Measurements from ENCODE around the gene HS6ST3. TPM values are rescaled to one million over a fixed set of nuclear protein-coding genes. Genes with fewer than 3 reads are reported as not detected.

HS6ST3 gene
- total RNA-seq, 1 donor from 2014 or later: not detected

DNA sequence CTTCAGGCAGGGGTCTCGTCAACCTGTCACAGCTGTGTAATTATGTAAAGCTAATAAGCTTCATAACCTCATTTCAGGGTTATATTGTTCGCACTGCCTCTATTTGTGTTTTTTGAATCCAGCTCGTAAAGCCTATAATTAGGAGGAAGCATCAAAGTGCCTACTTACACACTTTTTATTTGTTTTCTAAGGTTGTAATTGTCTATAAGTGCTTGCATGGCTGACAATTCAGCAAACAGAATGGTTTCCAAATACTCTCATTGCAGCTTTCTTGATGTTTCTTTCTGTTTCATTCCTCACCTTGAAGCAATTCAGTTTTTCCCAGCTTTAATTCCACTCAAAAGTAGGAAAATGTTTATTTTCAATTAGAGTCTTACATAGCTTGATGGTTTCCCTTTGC lies 336.3 kb downstream of the HS6ST3 start:
- H3K27me3 Mint-ChIP-seq (ENCODE audit: unreplicated experiment): no peaks in the 10 kb centered on the region
- no peak for DNase-seq (ENCODE audit: extremely low spot score, unreplicated experiment)
- no peak overlapping the region for H3K4me3 Mint-ChIP-seq (ENCODE audit: unreplicated experiment)
- no peak overlapping the region for H3K27ac Mint-ChIP-seq (ENCODE audit: unreplicated experiment)
- no peaks in the 10 kb centered on the region for H3K4me1 Mint-ChIP-seq (ENCODE audit: unreplicated experiment)
- H3K36me3 Mint-ChIP-seq (ENCODE audit: unreplicated experiment): no peaks in the 10 kb centered on the region
- H3K9me3 Mint-ChIP-seq (ENCODE audit: unreplicated experiment): no peaks in the 10 kb centered on the region
- TF ChIP-seq, protein P1, sequence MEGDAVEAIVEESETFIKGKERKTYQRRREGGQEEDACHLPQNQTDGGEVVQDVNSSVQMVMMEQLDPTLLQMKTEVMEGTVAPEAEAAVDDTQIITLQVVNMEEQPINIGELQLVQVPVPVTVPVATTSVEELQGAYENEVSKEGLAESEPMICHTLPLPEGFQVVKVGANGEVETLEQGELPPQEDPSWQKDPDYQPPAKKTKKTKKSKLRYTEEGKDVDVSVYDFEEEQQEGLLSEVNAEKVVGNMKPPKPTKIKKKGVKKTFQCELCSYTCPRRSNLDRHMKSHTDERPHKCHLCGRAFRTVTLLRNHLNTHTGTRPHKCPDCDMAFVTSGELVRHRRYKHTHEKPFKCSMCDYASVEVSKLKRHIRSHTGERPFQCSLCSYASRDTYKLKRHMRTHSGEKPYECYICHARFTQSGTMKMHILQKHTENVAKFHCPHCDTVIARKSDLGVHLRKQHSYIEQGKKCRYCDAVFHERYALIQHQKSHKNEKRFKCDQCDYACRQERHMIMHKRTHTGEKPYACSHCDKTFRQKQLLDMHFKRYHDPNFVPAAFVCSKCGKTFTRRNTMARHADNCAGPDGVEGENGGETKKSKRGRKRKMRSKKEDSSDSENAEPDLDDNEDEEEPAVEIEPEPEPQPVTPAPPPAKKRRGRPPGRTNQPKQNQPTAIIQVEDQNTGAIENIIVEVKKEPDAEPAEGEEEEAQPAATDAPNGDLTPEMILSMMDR (IDR thresholded peaks at IDR 0.05): no peak

DNA sequence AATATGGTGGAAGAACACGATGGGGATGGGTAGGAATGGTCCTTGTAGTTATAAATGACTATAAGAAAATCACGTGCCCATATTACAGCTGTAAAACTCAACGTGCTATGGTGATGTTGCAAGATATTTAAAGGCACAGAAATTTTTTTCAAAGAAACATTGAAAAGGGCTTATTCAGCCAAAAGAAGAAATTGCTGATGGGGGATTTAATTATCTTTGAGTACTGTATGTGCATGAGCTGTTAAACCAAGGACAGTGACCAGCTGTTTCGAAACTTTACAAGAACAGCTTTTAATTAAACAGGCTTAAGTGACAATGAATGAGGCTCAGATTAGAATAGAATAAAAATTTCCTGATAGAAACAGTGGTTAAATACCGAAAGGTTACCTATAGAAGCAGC lies 339.0 kb downstream of the HS6ST3 start:
- DNase-seq (ENCODE audit: extremely low spot score, unreplicated experiment): no peak
- Mint-ChIP-seq H3K27me3 (ENCODE audit: unreplicated experiment) (no peaks in the 10 kb centered on the region), H3K9me3 (ENCODE audit: unreplicated experiment) (no peaks in the 10 kb centered on the region), H3K27ac (ENCODE audit: unreplicated experiment) (no peak overlapping the region), H3K36me3 (ENCODE audit: unreplicated experiment) (no peaks in the 10 kb centered on the region), H3K4me3 (ENCODE audit: unreplicated experiment) (no peak overlapping the region), H3K4me1 (ENCODE audit: unreplicated experiment) (no peaks in the 10 kb centered on the region)
- TF ChIP-seq, protein P1 (IDR thresholded peaks at IDR 0.05): no peak

DNA sequence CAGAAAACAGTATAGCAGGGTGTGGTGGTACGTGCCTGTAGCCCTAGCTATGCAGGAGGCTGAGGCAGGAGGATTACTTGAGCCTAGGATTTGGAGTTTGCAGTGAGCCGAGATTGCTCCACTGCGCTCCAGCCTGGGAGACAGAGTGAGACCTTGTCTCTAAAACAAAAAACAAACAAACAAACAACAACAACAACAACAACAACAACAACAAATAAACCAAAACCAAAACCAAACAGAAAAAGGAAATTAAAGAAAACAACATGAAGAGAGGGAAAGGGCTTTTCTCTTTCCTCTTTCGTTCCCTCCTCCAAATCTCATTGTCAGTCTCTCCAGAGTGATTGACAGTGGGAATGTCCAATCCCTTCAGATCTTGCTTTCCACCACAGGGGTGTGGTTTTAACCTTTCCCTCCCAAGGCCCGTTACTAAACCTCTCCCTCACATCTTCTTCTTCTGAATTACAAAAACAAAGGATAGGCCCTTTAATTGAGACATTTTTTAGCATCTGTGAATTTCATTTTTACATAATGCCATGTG lies 341.2 kb downstream of the HS6ST3 start:
- no peak for DNase-seq (ENCODE audit: extremely low spot score, unreplicated experiment)
- no peak overlapping the region for H3K4me3 Mint-ChIP-seq (ENCODE audit: unreplicated experiment)
- TF ChIP-seq, protein P1 (IDR thresholded peaks at IDR 0.05): no peak
- H3K27me3 Mint-ChIP-seq (ENCODE audit: unreplicated experiment): no peaks in the 10 kb centered on the region
- H3K27ac Mint-ChIP-seq (ENCODE audit: unreplicated experiment): no peak overlapping the region
- H3K36me3 Mint-ChIP-seq (ENCODE audit: unreplicated experiment): no peaks in the 10 kb centered on the region
- no peaks in the 10 kb centered on the region for H3K4me1 Mint-ChIP-seq (ENCODE audit: unreplicated experiment)
- H3K9me3 Mint-ChIP-seq (ENCODE audit: unreplicated experiment): no peaks in the 10 kb centered on the region

DNA sequence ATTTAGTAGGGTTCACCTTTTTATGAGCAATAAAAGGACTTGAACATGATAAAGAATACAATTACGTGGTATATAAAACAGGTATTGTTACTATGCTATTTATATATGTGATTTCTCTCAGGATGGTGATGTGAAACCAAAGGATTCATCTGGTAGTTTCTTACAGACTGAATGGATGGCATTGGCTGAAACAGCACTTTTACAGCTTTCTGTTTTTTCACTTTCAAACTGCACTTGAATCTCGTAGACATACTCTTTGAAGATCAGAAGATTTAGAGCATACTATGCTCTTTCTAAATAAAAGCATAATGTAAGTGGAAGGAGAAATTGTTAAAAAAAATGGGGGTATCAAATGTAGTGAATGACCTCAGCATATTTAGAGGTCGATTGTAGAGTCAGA lies 354.8 kb downstream of the HS6ST3 start:
- TF ChIP-seq, protein P1 (IDR thresholded peaks at IDR 0.05): no peak
- Mint-ChIP-seq H3K36me3 (ENCODE audit: unreplicated experiment) (no peaks in the 10 kb centered on the region), H3K9me3 (ENCODE audit: unreplicated experiment) (no peaks in the 10 kb centered on the region), H3K27ac (ENCODE audit: unreplicated experiment) (no peak overlapping the region), H3K27me3 (ENCODE audit: unreplicated experiment) (no peaks in the 10 kb centered on the region), H3K4me3 (ENCODE audit: unreplicated experiment) (no peak overlapping the region), H3K4me1 (ENCODE audit: unreplicated experiment) (no peaks in the 10 kb centered on the region)
- no peak for DNase-seq (ENCODE audit: extremely low spot score, unreplicated experiment)

DNA sequence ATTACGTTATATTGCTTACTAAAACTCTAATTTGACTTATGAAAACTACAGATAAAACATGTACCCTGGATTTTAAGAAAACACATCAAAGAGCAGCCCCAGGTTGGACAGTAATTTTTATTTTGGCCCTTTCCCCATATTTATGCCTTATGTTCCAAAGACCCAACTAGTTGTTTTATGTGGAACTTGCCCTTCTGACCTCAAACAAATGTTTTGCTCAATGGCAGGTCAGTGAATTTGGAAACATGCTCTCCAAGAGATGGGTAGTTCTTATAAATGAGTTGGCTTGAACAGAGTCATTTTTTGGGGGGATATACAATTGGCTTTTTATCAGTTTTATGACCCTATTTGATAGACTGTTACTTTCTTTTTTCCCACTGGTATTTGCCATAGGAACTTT lies 360.0 kb downstream of the HS6ST3 start:
- H3K4me1 Mint-ChIP-seq (ENCODE audit: unreplicated experiment): no peaks in the 10 kb centered on the region
- DNase-seq (ENCODE audit: extremely low spot score, unreplicated experiment): no peak
- H3K9me3 Mint-ChIP-seq (ENCODE audit: unreplicated experiment): no peaks in the 10 kb centered on the region
- H3K4me3 Mint-ChIP-seq (ENCODE audit: unreplicated experiment): no peak overlapping the region
- TF ChIP-seq, protein P1 (IDR thresholded peaks at IDR 0.05): no peak
- H3K27ac Mint-ChIP-seq (ENCODE audit: unreplicated experiment): no peak overlapping the region
- H3K27me3 Mint-ChIP-seq (ENCODE audit: unreplicated experiment): no peaks in the 10 kb centered on the region
- no peaks in the 10 kb centered on the region for H3K36me3 Mint-ChIP-seq (ENCODE audit: unreplicated experiment)
